Measurements from ENCODE around the gene DMTF1. TPM values are rescaled to one million over a fixed set of nuclear protein-coding genes. Genes with fewer than 3 reads are reported as not detected.

The DMTF1 gene
- total RNA-seq, 1 donor, result 70.6 TPM

GRCh38 chr7:87151729-87152111, 533 bp upstream of the DMTF1 start:
- H3K9me3 ChIP-seq (ENCODE audit: low read depth, low read length), result no peaks in the 10 kb centered on the region
- TF ChIP-seq, protein P1, sequence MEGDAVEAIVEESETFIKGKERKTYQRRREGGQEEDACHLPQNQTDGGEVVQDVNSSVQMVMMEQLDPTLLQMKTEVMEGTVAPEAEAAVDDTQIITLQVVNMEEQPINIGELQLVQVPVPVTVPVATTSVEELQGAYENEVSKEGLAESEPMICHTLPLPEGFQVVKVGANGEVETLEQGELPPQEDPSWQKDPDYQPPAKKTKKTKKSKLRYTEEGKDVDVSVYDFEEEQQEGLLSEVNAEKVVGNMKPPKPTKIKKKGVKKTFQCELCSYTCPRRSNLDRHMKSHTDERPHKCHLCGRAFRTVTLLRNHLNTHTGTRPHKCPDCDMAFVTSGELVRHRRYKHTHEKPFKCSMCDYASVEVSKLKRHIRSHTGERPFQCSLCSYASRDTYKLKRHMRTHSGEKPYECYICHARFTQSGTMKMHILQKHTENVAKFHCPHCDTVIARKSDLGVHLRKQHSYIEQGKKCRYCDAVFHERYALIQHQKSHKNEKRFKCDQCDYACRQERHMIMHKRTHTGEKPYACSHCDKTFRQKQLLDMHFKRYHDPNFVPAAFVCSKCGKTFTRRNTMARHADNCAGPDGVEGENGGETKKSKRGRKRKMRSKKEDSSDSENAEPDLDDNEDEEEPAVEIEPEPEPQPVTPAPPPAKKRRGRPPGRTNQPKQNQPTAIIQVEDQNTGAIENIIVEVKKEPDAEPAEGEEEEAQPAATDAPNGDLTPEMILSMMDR (IDR thresholded peaks at IDR 0.05; ENCODE audit: extremely low read depth, low read depth, low read length), result no peak
- peaks cover 37% of the 10 kb centered on the region for H3K79me2 ChIP-seq (ENCODE audit: insufficient read depth, low read length)
- no peak for DNase-seq (ENCODE audit: insufficient read length, low spot score, missing footprints)
- H2AFZ ChIP-seq (ENCODE audit: low read length), result peak overlapping the region; percentile 98
- H3K4me3 ChIP-seq (ENCODE audit: insufficient read depth, low read length), result peak overlapping the region; percentile 90
- peaks cover 18% of the 10 kb centered on the region for H4K20me1 ChIP-seq (ENCODE audit: insufficient read depth, low read length)
- no peaks in the 10 kb centered on the region for H3K27me3 ChIP-seq (ENCODE audit: insufficient read depth, low read length)
- peak overlapping the region; percentile 94 for H3K4me2 ChIP-seq (ENCODE audit: insufficient read depth, low read length)
- H3K4me1 ChIP-seq (ENCODE audit: insufficient read depth, low read length), result peaks cover 35% of the 10 kb centered on the region
- H3K36me3 ChIP-seq (ENCODE audit: insufficient read depth, low read length), result no peaks in the 10 kb centered on the region
- peak overlapping the region; percentile 84 for H3K27ac ChIP-seq (ENCODE audit: low read depth, low read length)

- no peaks in the 10 kb centered on the region for H3K27me3 ChIP-seq (ENCODE audit: insufficient read depth, low read length)
- no peaks in the 10 kb centered on the region for H3K36me3 ChIP-seq (ENCODE audit: insufficient read depth, low read length)
- H3K4me3 ChIP-seq (ENCODE audit: insufficient read depth, low read length), result peak overlapping the region; percentile 90
- H4K20me1 ChIP-seq (ENCODE audit: insufficient read depth, low read length), result peaks cover 24% of the 10 kb centered on the region
- H3K4me1 ChIP-seq (ENCODE audit: insufficient read depth, low read length), result peaks cover 42% of the 10 kb centered on the region
- no peaks in the 10 kb centered on the region for H3K9me3 ChIP-seq (ENCODE audit: low read depth, low read length)
- TF ChIP-seq, protein P1 (IDR thresholded peaks at IDR 0.05; ENCODE audit: extremely low read depth, low read depth, low read length), result no peak
- peak overlapping the region; percentile 84 for H3K27ac ChIP-seq (ENCODE audit: low read depth, low read length)
- peaks cover 51% of the 10 kb centered on the region for H3K79me2 ChIP-seq (ENCODE audit: insufficient read depth, low read length)
- H3K4me2 ChIP-seq (ENCODE audit: insufficient read depth, low read length), result peak overlapping the region; percentile 94
- DNase-seq (ENCODE audit: insufficient read length, low spot score, missing footprints), result peak; percentile 73
- peak overlapping the region; percentile 39 for H2AFZ ChIP-seq (ENCODE audit: low read length)
Measured at GRCh38 chr7:87152897-87153641, 816 bp downstream of the DMTF1 start.

DNA sequence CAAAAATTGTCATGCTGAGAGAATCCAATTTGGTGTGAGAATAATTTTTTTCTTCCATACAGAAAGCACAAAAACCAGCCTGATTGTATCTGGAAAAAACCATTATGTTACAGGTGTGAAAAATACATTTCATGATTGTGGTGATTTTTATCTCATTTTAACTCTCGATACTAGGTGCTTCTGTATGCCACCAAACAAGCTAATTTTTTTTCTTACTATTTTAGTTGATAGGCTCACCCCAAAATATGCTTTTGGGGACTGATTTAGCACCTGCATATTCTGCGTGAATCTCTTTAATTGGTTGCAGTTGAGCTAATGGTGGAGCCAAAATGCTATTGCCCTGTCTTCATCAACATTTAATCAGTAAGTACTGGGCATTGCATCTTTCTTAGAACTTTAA, 1.9 kb downstream of the DMTF1 start:
- H3K9me3 ChIP-seq (ENCODE audit: low read depth, low read length), result no peaks in the 10 kb centered on the region
- peak overlapping the region; percentile 94 for H3K4me2 ChIP-seq (ENCODE audit: insufficient read depth, low read length)
- DNase-seq (ENCODE audit: insufficient read length, low spot score, missing footprints), result no peak
- TF ChIP-seq, protein P1 (IDR thresholded peaks at IDR 0.05; ENCODE audit: extremely low read depth, low read depth, low read length), result no peak
- H3K4me1 ChIP-seq (ENCODE audit: insufficient read depth, low read length), result peaks cover 42% of the 10 kb centered on the region
- H3K36me3 ChIP-seq (ENCODE audit: insufficient read depth, low read length), result no peaks in the 10 kb centered on the region
- H3K27ac ChIP-seq (ENCODE audit: low read depth, low read length), result peak overlapping the region; percentile 84
- H4K20me1 ChIP-seq (ENCODE audit: insufficient read depth, low read length), result peaks cover 27% of the 10 kb centered on the region
- peak overlapping the region; percentile 90 for H3K4me3 ChIP-seq (ENCODE audit: insufficient read depth, low read length)
- H2AFZ ChIP-seq (ENCODE audit: low read length), result no peak overlapping the region
- peaks cover 62% of the 10 kb centered on the region for H3K79me2 ChIP-seq (ENCODE audit: insufficient read depth, low read length)
- no peaks in the 10 kb centered on the region for H3K27me3 ChIP-seq (ENCODE audit: insufficient read depth, low read length)

- H2AFZ ChIP-seq (ENCODE audit: low read length), result no peak overlapping the region
- peaks cover 27% of the 10 kb centered on the region for H4K20me1 ChIP-seq (ENCODE audit: insufficient read depth, low read length)
- DNase-seq (ENCODE audit: insufficient read length, low spot score, missing footprints), result no peak
- H3K79me2 ChIP-seq (ENCODE audit: insufficient read depth, low read length), result peaks cover 66% of the 10 kb centered on the region
- TF ChIP-seq, protein P1 (IDR thresholded peaks at IDR 0.05; ENCODE audit: extremely low read depth, low read depth, low read length), result no peak
- peak overlapping the region; percentile 90 for H3K4me3 ChIP-seq (ENCODE audit: insufficient read depth, low read length)
- no peaks in the 10 kb centered on the region for H3K9me3 ChIP-seq (ENCODE audit: low read depth, low read length)
- H3K4me1 ChIP-seq (ENCODE audit: insufficient read depth, low read length), result peaks cover 42% of the 10 kb centered on the region
- H3K4me2 ChIP-seq (ENCODE audit: insufficient read depth, low read length), result peak overlapping the region; percentile 94
- peak overlapping the region; percentile 84 for H3K27ac ChIP-seq (ENCODE audit: low read depth, low read length)
- H3K27me3 ChIP-seq (ENCODE audit: insufficient read depth, low read length), result no peaks in the 10 kb centered on the region
- no peaks in the 10 kb centered on the region for H3K36me3 ChIP-seq (ENCODE audit: insufficient read depth, low read length)
Measured at GRCh38 chr7:87154569-87154968, 2.3 kb downstream of the DMTF1 start.

Measured in osteoblast (primary cell).